Measurements from ENCODE around the gene XAF1. TPM values are rescaled to one million over a fixed set of nuclear protein-coding genes. Genes with fewer than 3 reads are reported as not detected.
"Not testable (repeated sequence)": the region's sequence is repeated elsewhere in the genome, so short reads cannot be mapped to it uniquely, and the experiment has no call there.

The XAF1 gene
- polyA plus RNA-seq, 1 donor (not counting 4 experiments of a cell fraction or from before 2014, with no cell fraction given): 10.6 TPM

DNA sequence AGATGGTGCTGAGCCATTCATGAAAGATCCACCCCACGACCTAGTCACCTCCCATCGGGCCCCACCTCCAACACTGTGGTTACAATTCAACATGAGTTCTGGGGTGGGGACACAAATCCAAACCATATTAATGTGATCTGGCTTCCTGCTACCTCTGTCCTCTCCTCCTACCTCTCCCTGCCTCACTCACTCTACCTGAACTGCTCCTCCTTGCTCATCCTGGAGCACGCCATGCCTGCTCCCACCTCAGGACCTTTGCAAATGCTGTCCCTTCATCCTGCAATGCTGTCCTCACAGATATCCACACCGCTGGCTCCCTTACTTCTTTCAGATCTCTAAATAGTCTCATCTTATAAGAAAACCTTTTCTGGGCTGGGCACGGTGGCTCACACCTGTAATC lies 31.8 kb upstream of the XAF1 start:
- H3K9me1 ChIP-seq (ENCODE audit: control insufficient read depth, extremely low read depth, insufficient read depth, low read length): no peaks in the 10 kb centered on the region
- no peaks in the 10 kb centered on the region for H3K79me2 ChIP-seq (ENCODE audit: control insufficient read depth, insufficient read depth, low read length)
- TF ChIP-seq, protein P1, sequence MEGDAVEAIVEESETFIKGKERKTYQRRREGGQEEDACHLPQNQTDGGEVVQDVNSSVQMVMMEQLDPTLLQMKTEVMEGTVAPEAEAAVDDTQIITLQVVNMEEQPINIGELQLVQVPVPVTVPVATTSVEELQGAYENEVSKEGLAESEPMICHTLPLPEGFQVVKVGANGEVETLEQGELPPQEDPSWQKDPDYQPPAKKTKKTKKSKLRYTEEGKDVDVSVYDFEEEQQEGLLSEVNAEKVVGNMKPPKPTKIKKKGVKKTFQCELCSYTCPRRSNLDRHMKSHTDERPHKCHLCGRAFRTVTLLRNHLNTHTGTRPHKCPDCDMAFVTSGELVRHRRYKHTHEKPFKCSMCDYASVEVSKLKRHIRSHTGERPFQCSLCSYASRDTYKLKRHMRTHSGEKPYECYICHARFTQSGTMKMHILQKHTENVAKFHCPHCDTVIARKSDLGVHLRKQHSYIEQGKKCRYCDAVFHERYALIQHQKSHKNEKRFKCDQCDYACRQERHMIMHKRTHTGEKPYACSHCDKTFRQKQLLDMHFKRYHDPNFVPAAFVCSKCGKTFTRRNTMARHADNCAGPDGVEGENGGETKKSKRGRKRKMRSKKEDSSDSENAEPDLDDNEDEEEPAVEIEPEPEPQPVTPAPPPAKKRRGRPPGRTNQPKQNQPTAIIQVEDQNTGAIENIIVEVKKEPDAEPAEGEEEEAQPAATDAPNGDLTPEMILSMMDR (optimal IDR thresholded peaks at IDR 0.05 in 1 of 3, IDR thresholded peaks at IDR 0.05 in 1 of 3, conservative IDR thresholded peaks at IDR 0.05 in 1 of 3; ENCODE audit: extremely low read depth in 1 of 3, insufficient read depth in 2 of 3, low read length in 3 of 3): no peak
- TF ChIP-seq EZH2 (IDR thresholded peaks at IDR 0.05; ENCODE audit: low read length): no peak
- no peaks in the 10 kb centered on the region for H4K20me1 ChIP-seq (ENCODE audit: control insufficient read depth, extremely low read depth, insufficient read depth, low read length)
- H3K4me1 ChIP-seq (ENCODE audit: control insufficient read depth, extremely low read depth, insufficient read depth, low read length): no peaks in the 10 kb centered on the region
- no peaks in the 10 kb centered on the region for H3K27me3 ChIP-seq (ENCODE audit: control insufficient read depth, extremely low read depth, insufficient read depth, low read length)
- H2AFZ ChIP-seq (ENCODE audit: control insufficient read depth, low read length): no peak overlapping the region
- H3K36me3 ChIP-seq (ENCODE audit: control insufficient read depth in 2 of 2, extremely low read depth in 1 of 2, insufficient read depth in 2 of 2, low read length in 2 of 2): no peaks in the 10 kb centered on the region
- DNase-seq (ENCODE audit: low read depth, low spot score) (no peak), FAIRE-seq (no peak)
- no peak overlapping the region for H3K9ac ChIP-seq (ENCODE audit: control insufficient read depth, extremely low read depth, insufficient read depth, low read length)
- no peak overlapping the region for H3K4me2 ChIP-seq (ENCODE audit: control insufficient read depth, extremely low read depth, insufficient read depth, low read depth, low read length)
- dilution Hi-C loops (cut with MboI; ENCODE audit: extremely low pct_ligation_motif_present, low sequenced_read_pairs): no loop called here
- H3K9me3 ChIP-seq (ENCODE audit: control insufficient read depth, low read depth, low read length): no peaks in the 10 kb centered on the region
- H3K4me3 ChIP-seq (ENCODE audit: control insufficient read depth in 2 of 3, extremely low read depth in 1 of 3, insufficient read depth in 2 of 3, low read depth in 1 of 3, low read length in 3 of 3): no peak overlapping the region
- H3K27ac ChIP-seq (ENCODE audit: control insufficient read depth, insufficient read depth, low read length): no peak overlapping the region

DNA sequence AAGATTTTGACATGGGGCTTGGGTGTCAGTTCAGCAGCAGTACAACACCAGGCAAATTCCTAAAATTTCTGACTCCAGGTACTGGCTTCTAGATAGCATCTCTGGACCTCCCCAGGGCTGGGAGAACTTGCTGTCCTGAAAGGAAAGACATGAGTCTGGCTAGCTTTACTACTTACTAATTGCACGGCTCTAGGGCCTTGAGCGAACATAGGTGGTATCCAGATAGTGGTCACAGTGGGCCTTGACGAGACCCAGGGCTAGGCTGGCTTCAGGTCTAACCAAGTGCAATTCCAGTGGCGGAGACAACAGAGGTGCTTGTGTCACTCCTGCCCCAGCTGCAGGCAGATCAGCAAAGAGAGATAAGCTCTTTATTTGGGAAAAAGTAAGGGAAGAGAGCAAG lies 26.3 kb upstream of the XAF1 start:
- Histone ChIP-seq H4K20me1 (ENCODE audit: control insufficient read depth, extremely low read depth, insufficient read depth, low read length) (no peaks in the 10 kb centered on the region), H3K27me3 (ENCODE audit: control insufficient read depth, extremely low read depth, insufficient read depth, low read length) (no peaks in the 10 kb centered on the region), H3K4me3 (ENCODE audit: control insufficient read depth in 2 of 3, extremely low read depth in 1 of 3, insufficient read depth in 2 of 3, low read depth in 1 of 3, low read length in 3 of 3) (no peak overlapping the region), H3K9me3 (ENCODE audit: control insufficient read depth, low read depth, low read length) (no peaks in the 10 kb centered on the region), H3K79me2 (ENCODE audit: control insufficient read depth, insufficient read depth, low read length) (no peaks in the 10 kb centered on the region), H3K9ac (ENCODE audit: control insufficient read depth, extremely low read depth, insufficient read depth, low read length) (no peak overlapping the region), H3K9me1 (ENCODE audit: control insufficient read depth, extremely low read depth, insufficient read depth, low read length) (no peaks in the 10 kb centered on the region), H3K4me1 (ENCODE audit: control insufficient read depth, extremely low read depth, insufficient read depth, low read length) (no peaks in the 10 kb centered on the region), H3K4me2 (ENCODE audit: control insufficient read depth, extremely low read depth, insufficient read depth, low read depth, low read length) (no peak overlapping the region), H3K36me3 (ENCODE audit: control insufficient read depth in 2 of 2, extremely low read depth in 1 of 2, insufficient read depth in 2 of 2, low read length in 2 of 2) (no peaks in the 10 kb centered on the region), H2AFZ (ENCODE audit: control insufficient read depth, low read length) (no peak overlapping the region), H3K27ac (ENCODE audit: control insufficient read depth, insufficient read depth, low read length) (no peak overlapping the region)
- no peak for FAIRE-seq
- no peak for DNase-seq (ENCODE audit: low read depth, low spot score)
- TF ChIP-seq, protein P1 (optimal IDR thresholded peaks at IDR 0.05 in 1 of 3, IDR thresholded peaks at IDR 0.05 in 1 of 3, conservative IDR thresholded peaks at IDR 0.05 in 1 of 3; ENCODE audit: extremely low read depth in 1 of 3, insufficient read depth in 2 of 3, low read length in 3 of 3): no peak
- no peak for TF ChIP-seq EZH2 (IDR thresholded peaks at IDR 0.05; ENCODE audit: low read length)
- dilution Hi-C loops (cut with MboI; ENCODE audit: extremely low pct_ligation_motif_present, low sequenced_read_pairs): no loop called here

DNA sequence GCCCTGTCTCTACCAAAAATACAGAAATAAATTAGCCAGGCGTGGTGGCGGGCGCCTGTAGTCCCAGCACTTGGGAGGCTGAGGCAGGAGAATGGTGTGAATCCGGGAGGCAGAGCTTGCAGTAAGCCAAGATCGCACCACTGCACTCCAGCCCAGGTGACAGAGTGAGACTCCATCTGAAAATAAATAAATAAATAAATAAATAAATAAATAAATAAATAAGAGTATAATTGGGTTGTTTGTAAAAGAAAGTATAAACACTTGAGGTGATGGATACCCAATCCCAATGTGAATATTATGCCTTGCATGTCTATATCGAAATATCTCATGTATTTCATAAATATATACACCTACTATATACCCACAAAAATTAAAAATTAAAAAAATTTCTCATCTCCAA lies 9.2 kb upstream of the XAF1 start:
- H3K9me1 ChIP-seq (ENCODE audit: control insufficient read depth, extremely low read depth, insufficient read depth, low read length); H3K36me3 ChIP-seq (ENCODE audit: control insufficient read depth in 2 of 2, extremely low read depth in 1 of 2, insufficient read depth in 2 of 2, low read length in 2 of 2); H2AFZ ChIP-seq (ENCODE audit: control insufficient read depth, low read length); FAIRE-seq; H3K79me2 ChIP-seq (ENCODE audit: control insufficient read depth, insufficient read depth, low read length); H3K4me1 ChIP-seq (ENCODE audit: control insufficient read depth, extremely low read depth, insufficient read depth, low read length); H3K27me3 ChIP-seq (ENCODE audit: control insufficient read depth, extremely low read depth, insufficient read depth, low read length); H3K9ac ChIP-seq (ENCODE audit: control insufficient read depth, extremely low read depth, insufficient read depth, low read length); H3K9me3 ChIP-seq (ENCODE audit: control insufficient read depth, low read depth, low read length); dilution Hi-C loops (cut with MboI; ENCODE audit: extremely low pct_ligation_motif_present, low sequenced_read_pairs); H3K4me3 ChIP-seq (ENCODE audit: control insufficient read depth in 2 of 3, extremely low read depth in 1 of 3, insufficient read depth in 2 of 3, low read depth in 1 of 3, low read length in 3 of 3); DNase-seq (ENCODE audit: low read depth, low spot score); H3K4me2 ChIP-seq (ENCODE audit: control insufficient read depth, extremely low read depth, insufficient read depth, low read depth, low read length); H4K20me1 ChIP-seq (ENCODE audit: control insufficient read depth, extremely low read depth, insufficient read depth, low read length); H3K27ac ChIP-seq (ENCODE audit: control insufficient read depth, insufficient read depth, low read length): not testable (repeated sequence)

Data from keratinocyte (primary cell).